Measurements from ENCODE around the gene INPP4A. TPM values are rescaled to one million over a fixed set of nuclear protein-coding genes. Genes with fewer than 3 reads are reported as not detected.
"Not testable (repeated sequence)": the region's sequence is repeated elsewhere in the genome, so short reads cannot be mapped to it uniquely, and the experiment has no call there.

INPP4A gene
- total RNA-seq, 1 donor from 2014 or later, result 45.0 TPM

- DNase-seq, result no peak
- H3K27ac Mint-ChIP-seq, result no peak overlapping the region
- H3K4me3 Mint-ChIP-seq, result no peak overlapping the region
- H3K4me1 Mint-ChIP-seq, result no peaks in the 10 kb centered on the region
- peaks cover 48% of the 10 kb centered on the region for H3K36me3 Mint-ChIP-seq (ENCODE audit: low read depth)
- H3K9me3 Mint-ChIP-seq, result no peaks in the 10 kb centered on the region
- H3K27me3 Mint-ChIP-seq, result no peaks in the 10 kb centered on the region
- intact Hi-C loops (cut with micrococcal nuclease), result no loop called here
These were observed 132.7 kb downstream of the INPP4A start for GRCh38 chr2:98577313-98577712.

GRCh38 chr2:98578231-98578630 is 133.6 kb downstream of the INPP4A start:
- no peaks in the 10 kb centered on the region for H3K9me3 Mint-ChIP-seq
- no peaks in the 10 kb centered on the region for H3K27me3 Mint-ChIP-seq
- no peak for DNase-seq
- H3K36me3 Mint-ChIP-seq (ENCODE audit: low read depth), result peaks cover 53% of the 10 kb centered on the region
- intact Hi-C loops (cut with micrococcal nuclease), result no loop called here
- H3K4me3 Mint-ChIP-seq, result no peak overlapping the region
- no peak overlapping the region for H3K27ac Mint-ChIP-seq
- H3K4me1 Mint-ChIP-seq, result no peaks in the 10 kb centered on the region

GRCh38 chr2:98579926-98580325 is 135.3 kb downstream of the INPP4A start:
- Mint-ChIP-seq H3K36me3 (ENCODE audit: low read depth) (peaks cover 51% of the 10 kb centered on the region), H3K9me3 (no peaks in the 10 kb centered on the region)

GRCh38 chr2:98580656-98581284 is 136.1 kb downstream of the INPP4A start:
- Mint-ChIP-seq H3K9me3 (no peaks in the 10 kb centered on the region), H3K27me3 (no peaks in the 10 kb centered on the region), H3K4me1 (no peaks in the 10 kb centered on the region), H3K36me3 (ENCODE audit: low read depth) (peaks cover 51% of the 10 kb centered on the region), H3K27ac (no peak overlapping the region), H3K4me3 (no peak overlapping the region)
- DNase-seq, result no peak
- intact Hi-C loops (cut with micrococcal nuclease), result no loop called here

More at GRCh38 chr2:98579926-98580325, 135.3 kb downstream of the INPP4A start:
- Mint-ChIP-seq H3K27ac (no peak overlapping the region), H3K4me3 (no peak overlapping the region), H3K27me3 (no peaks in the 10 kb centered on the region), H3K4me1 (no peaks in the 10 kb centered on the region)
- intact Hi-C loops (cut with micrococcal nuclease), result no loop called here
- DNase-seq, result no peak

GRCh38 chr2:98582523-98582922 is 137.9 kb downstream of the INPP4A start:
- Mint-ChIP-seq H3K36me3 (ENCODE audit: low read depth) (peaks cover 47% of the 10 kb centered on the region), H3K9me3 (no peaks in the 10 kb centered on the region)
- intact Hi-C loops (cut with micrococcal nuclease), result no loop called here

GRCh38 chr2:98583276-98583675 is 138.6 kb downstream of the INPP4A start:
- no peaks in the 10 kb centered on the region for H3K9me3 Mint-ChIP-seq
- no peaks in the 10 kb centered on the region for H3K4me1 Mint-ChIP-seq
- peaks cover 48% of the 10 kb centered on the region for H3K36me3 Mint-ChIP-seq (ENCODE audit: low read depth)
- DNase-seq, result no peak
- no peak overlapping the region for H3K4me3 Mint-ChIP-seq
- H3K27ac Mint-ChIP-seq, result no peak overlapping the region
- intact Hi-C loops (cut with micrococcal nuclease), result no loop called here
- H3K27me3 Mint-ChIP-seq, result no peaks in the 10 kb centered on the region

More at GRCh38 chr2:98582523-98582922, 137.9 kb downstream of the INPP4A start:
- Mint-ChIP-seq H3K4me3 (no peak overlapping the region), H3K4me1 (no peaks in the 10 kb centered on the region), H3K27me3 (no peaks in the 10 kb centered on the region), H3K27ac (no peak overlapping the region)
- no peak for DNase-seq

GRCh38 chr2:98583816-98584618 is 139.4 kb downstream of the INPP4A start:
- Mint-ChIP-seq H3K4me1 (no peaks in the 10 kb centered on the region), H3K9me3 (no peaks in the 10 kb centered on the region), H3K36me3 (ENCODE audit: low read depth) (peaks cover 44% of the 10 kb centered on the region), H3K27ac (no peak overlapping the region), H3K4me3 (no peak overlapping the region), H3K27me3 (no peaks in the 10 kb centered on the region)
- no peak for DNase-seq
- intact Hi-C loops (cut with micrococcal nuclease), result no loop called here

GRCh38 chr2:98585386-98585785 is 140.7 kb downstream of the INPP4A start:
- DNase-seq, result no peak
- intact Hi-C loops (cut with micrococcal nuclease), result no loop called here
- Mint-ChIP-seq H3K27ac (no peak overlapping the region), H3K36me3 (ENCODE audit: low read depth) (peaks cover 43% of the 10 kb centered on the region), H3K27me3 (no peaks in the 10 kb centered on the region), H3K9me3 (no peaks in the 10 kb centered on the region), H3K4me3 (no peak overlapping the region), H3K4me1 (no peaks in the 10 kb centered on the region)

GRCh38 chr2:98586551-98587140 is 142.0 kb downstream of the INPP4A start:
- Mint-ChIP-seq H3K36me3 (ENCODE audit: low read depth) (peaks cover 48% of the 10 kb centered on the region), H3K9me3 (no peaks in the 10 kb centered on the region), H3K27ac (no peak overlapping the region), H3K4me3 (no peak overlapping the region), H3K27me3 (no peaks in the 10 kb centered on the region), H3K4me1 (no peaks in the 10 kb centered on the region)
- intact Hi-C loops (cut with micrococcal nuclease), result no loop called here
- DNase-seq, result no peak

GRCh38 chr2:98588880-98589431 is 144.3 kb downstream of the INPP4A start:
- intact Hi-C loops (cut with micrococcal nuclease), result no loop called here
- no peak for DNase-seq
- Mint-ChIP-seq H3K4me3 (no peak overlapping the region), H3K27me3 (no peaks in the 10 kb centered on the region), H3K9me3 (peaks cover 2% of the 10 kb centered on the region), H3K36me3 (ENCODE audit: low read depth) (peaks cover 60% of the 10 kb centered on the region), H3K4me1 (no peaks in the 10 kb centered on the region), H3K27ac (no peak overlapping the region)

GRCh38 chr2:98589489-98589888 is 144.8 kb downstream of the INPP4A start:
- Mint-ChIP-seq H3K4me3 (no peak overlapping the region), H3K27ac (no peak overlapping the region), H3K36me3 (ENCODE audit: low read depth) (peaks cover 62% of the 10 kb centered on the region), H3K4me1 (no peaks in the 10 kb centered on the region), H3K27me3 (no peaks in the 10 kb centered on the region), H3K9me3 (peaks cover 4% of the 10 kb centered on the region)
- intact Hi-C loops (cut with micrococcal nuclease), result no loop called here
- DNase-seq, result no peak

GRCh38 chr2:98592565-98592964 is 147.9 kb downstream of the INPP4A start:
- Mint-ChIP-seq H3K9me3 (peaks cover 4% of the 10 kb centered on the region), H3K4me1 (peaks cover 1% of the 10 kb centered on the region), H3K27me3 (no peaks in the 10 kb centered on the region), H3K36me3 (ENCODE audit: low read depth) (peaks cover 60% of the 10 kb centered on the region), H3K4me3 (no peak overlapping the region), H3K27ac (no peak overlapping the region)
- no peak for DNase-seq
- intact Hi-C loops (cut with micrococcal nuclease), result no loop called here

GRCh38 chr2:98594665-98595064 is 150.0 kb downstream of the INPP4A start:
- H3K4me1 Mint-ChIP-seq; H3K27me3 Mint-ChIP-seq; intact Hi-C loops (cut with micrococcal nuclease); H3K27ac Mint-ChIP-seq; H3K9me3 Mint-ChIP-seq; DNase-seq; H3K4me3 Mint-ChIP-seq: not testable (repeated sequence)
- peaks cover 65% of the 10 kb centered on the region for H3K36me3 Mint-ChIP-seq (ENCODE audit: low read depth)

All from activated CD4-positive, alpha-beta T cell treated with anti-CD3 and anti-CD28 coated beads, Interleukin-2, amount 10 ng/mL, durations not matched to agents 24 days and 14 days (primary cell).